Suppressor macrophage treated with lipopolysaccharide for 4 hours (primary cell): Measurements from ENCODE around the gene TRIM44.
A peak's percentile ranks its signal among the peaks of the same experiment; 100 is the strongest.

ENCODE experiments used
- DNase-seq: peaks from one replicate; pipeline ENCODE4 v3.0.0-alpha.2; 2020

TRIM44 gene

GRCh38 chr11:35662649-35663407 is at the start of gene TRIM44:
Gene TRIM44, plus strand, starts transcription at chr11:35662775. Its CDS starts 337 bp downstream, at chr11:35663112.
- DNase-seq, result peak; percentile 90

DNA sequence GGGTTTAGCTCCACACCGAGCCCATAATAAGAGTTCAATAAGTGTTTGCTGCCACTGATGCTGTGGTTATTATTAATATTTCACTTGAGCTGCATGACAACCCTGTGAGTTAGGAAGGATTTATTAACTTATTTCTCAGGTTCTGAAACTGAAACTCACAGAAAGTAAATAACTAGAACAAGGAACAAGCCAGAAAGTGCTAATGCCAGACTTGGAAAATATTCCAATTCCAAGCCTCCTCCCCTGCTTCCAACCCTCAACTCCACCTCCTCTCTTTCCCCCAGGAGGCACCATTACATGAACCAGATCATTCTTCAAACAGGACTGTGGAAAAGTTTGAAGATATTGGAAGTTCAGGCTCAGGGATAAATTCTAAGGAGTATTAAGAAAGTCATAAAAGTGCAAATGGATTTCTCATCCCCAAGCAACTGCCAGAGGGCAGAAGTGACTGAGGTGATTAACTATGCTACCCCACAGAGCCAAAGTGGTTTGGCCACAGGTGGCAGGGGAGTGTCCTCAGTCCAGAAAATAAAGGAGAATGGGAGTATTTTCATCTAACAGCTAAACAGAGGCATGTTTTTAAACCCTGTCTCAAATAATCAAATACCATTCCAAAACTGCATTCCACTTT is 47.5 kb upstream of the TRIM44 start:
- DNase-seq, result no peak

DNA sequence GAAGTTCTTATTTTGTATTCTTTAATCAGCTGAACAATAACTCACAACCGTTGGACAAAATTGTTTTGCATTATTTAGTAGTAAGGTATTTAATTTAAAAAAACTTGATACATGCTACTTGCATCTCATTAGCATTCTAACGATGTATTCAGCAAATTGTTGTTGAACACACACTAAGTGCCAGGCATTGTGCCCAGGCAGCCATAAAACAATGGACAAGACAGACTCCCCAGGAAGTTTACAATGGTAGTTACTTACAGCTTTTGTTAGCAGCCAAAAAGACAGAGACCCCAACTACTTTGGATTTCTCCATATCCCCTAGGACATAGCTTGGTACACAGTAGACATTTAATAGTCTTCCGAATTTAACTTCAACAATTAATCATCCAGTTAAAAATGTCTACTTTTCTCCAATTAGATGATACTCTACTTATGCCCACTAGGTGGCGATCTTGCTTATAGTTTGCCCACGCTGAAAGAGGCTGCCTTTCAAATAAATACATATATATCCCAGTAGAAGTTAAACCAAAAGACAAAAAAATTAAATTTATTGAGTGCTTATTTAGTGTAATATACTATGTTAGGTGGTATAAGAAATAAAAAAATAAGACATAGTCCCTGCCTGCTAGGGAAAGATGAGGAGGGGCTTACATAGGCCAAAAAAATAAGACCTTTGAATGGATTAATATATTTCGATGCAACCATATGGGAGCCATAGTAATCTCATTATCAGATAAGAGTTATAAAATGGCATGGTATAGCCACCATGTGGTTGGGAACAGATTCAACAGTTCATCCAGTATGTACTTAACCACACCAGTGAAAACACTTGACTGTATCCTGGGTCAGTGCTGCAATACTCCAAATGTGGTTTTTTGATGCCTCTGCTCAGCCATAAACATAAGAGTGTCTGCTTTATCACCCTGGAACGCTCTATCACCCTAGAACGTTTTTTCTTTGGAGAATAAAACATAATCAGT is 46.4 kb upstream of the TRIM44 start:
- peak; percentile 75 for DNase-seq

DNA sequence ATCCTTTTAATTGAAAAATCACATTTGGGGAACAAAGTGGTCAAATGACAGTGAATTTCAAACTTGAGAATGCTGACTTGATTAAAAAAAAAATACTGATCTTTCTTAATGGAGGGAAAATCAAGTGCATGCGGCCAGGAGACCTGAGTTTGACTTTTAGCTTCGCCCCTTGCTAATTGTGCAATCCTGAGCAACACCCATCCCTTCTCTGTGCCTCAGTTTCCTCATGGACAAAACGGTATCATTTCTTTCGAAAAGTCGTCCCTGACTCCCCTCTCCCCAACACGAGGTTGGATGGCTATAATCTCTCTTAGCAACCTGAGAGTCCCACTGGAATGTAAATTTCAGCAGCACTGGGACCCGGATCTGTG is 45.3 kb upstream of the TRIM44 start:
- DNase-seq, result no peak

DNA sequence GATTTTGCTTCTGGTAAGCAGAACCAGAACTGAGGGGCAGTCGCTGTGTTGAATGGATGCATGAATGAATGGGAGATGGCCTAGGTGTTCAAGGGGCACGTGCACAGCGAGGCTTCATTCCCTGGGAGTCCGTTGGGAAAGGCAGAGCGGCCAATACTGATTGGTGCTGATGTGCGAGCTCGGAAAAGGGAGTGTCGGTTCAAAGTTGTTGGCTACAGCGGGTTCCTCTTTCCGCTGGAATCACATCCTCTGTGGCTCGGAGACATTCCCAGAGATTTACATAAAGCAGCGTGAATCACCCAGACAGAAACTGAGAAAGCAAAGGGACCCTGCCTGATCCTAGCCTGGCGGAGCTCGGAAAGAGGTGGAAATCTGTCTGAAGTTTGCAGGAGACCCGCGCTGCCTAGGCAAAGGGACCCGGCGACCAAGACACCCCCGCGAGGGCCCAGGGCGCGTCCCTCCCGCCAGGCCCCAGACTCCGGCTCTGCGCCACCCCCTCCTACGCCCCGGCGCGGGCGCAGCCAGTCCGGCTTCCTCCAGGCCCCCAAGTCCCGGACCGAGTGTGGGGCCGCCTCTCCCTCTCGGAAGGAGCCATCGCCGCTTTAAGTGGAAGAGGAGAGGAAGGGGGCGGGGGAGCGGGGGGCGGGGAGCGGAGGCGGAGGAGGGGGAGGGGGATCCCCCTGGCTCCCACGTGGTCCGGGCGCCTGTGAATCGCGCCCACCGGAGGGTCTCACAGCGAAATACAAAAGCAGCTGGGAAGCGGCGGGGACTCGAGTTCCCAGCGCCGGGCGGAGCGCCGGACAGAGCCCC is 44.7 kb upstream of the TRIM44 start, which contains the start of gene FJX1:
FJX1 (plus strand) TSS at position 774 of the 810 bp plus-strand sequence. CDS start 177 bp downstream, outside the sequence.
- DNase-seq, result peak; percentile 91

- DNase-seq, result peak; percentile 42
Measured at GRCh38 chr11:35618497-35619115, 44.0 kb upstream of the TRIM44 start.

GRCh38 chr11:35619116-35619854 is 43.3 kb upstream of the TRIM44 start:
- peak; percentile 35 for DNase-seq

DNA sequence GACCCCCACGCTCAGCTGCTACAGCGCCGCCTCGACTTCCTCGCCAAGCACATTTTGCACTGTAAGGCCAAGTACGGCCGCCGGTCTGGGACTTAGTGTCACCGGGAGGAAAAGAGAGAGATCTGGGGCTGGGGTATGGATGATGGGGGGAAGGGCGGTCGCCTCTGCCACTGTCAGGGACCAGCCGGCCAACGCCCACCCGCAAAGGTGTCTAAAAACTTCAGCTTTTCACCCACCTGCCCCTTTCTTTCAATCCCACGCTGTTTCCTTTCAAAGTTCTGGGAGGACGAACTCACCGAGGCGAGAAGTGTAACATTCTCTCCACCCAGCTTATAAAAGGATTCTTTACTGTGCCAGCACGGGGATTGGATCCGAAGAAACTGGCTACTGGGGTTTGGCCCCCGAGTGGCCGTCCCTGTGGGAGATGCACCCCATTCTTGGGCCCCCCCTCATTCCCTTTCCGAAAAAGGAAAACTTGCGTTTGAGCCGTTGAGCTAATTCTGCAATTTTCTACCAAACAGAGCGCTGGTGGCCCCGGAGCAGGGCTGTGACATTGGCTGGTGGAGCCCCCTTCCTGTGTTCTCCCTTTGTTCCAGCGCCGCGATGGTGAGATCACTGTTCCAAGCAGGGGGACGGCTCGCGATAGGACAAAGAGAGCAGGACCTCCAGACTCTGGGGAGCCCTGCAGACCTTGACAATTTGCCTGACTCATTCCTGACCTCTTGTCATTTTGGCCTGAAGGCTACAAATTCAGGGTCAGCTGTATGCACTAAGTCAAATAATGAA is 42.5 kb upstream of the TRIM44 start:
- DNase-seq, result no peak

DNA sequence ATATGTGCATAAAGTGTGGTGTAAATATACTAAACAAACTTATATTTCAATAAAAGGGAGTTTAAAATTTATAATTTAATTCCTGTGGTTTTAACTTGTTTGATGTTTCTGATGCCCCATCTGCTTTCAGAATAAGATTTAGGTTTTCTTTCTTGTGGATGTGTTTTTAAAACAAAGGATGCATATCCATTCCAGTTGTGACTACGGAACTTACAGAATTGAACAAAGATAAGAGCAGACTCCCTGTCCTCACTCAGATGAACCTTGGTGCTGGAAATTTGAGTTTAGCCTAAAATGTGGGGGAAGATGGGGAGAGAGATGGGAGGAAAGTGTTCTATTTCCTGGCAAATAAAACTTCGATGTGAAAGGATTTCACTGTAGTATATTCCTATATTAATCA is 41.8 kb upstream of the TRIM44 start:
- DNase-seq, result no peak

DNA sequence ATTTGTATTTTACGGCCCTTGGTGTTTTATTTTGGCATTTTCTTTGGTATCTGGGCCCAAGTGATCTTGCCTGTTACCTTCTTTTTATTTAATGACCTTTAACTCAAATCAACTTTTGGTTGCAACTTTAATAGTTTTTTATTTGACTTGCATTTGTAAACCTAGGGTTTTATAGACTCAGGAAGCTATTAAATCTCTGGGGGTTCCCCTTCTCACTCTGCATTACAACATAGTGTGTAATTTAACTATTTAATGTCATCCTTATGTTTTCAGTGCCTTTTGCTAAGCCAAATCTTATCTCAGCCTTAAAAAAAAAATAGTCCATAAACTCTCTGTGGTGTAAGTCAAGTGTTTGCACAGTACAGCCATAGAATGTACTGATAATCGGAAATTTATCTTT is 41.0 kb upstream of the TRIM44 start:
- no peak for DNase-seq

GRCh38 chr11:35622070-35622469 is 40.5 kb upstream of the TRIM44 start:
- no peak for DNase-seq

- DNase-seq, result peak; percentile 67
Measured at GRCh38 chr11:35623621-35624168, 38.9 kb upstream of the TRIM44 start.

GRCh38 chr11:35624316-35624715 is 38.3 kb upstream of the TRIM44 start:
- peak; percentile 27 for DNase-seq

DNA sequence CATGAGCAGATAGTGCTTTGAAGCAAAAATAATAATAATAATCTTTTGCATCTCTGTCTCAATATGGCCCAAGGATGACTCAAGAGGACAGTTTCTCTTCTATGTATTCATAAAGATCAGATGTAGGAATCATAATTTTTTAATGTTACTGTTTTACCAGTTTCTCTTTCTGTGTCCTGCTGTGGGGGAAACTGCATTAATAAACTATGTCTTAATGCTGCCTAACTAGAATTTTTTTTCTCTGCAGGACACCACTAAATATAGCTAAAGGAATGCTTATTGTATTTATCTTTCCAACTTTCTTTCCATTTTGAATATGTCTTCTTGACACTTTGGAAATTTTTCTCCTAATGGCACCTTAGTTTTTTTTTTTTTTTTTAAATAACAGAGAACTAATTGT is 37.8 kb upstream of the TRIM44 start:
- DNase-seq, result peak; percentile 44

DNA sequence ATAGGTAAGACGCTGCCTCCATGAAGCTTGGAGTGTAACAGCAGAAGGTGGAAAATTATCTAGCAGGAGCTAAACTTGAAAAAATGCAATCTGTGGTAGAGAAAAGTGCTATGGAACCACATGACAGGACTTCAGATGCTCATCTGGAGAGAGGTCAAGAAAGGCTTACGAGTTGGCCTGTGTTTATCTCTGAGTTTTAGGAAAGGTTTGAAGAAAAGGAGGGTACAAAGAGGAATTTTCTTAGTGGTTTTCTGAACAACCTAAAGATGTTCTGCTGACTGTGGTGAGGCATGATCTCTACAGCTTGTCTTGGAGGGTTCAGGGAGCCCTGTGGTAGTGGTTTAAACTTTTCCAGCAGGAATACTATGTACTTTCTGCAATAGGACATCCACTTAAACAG is 36.1 kb upstream of the TRIM44 start:
- no peak for DNase-seq

DNA sequence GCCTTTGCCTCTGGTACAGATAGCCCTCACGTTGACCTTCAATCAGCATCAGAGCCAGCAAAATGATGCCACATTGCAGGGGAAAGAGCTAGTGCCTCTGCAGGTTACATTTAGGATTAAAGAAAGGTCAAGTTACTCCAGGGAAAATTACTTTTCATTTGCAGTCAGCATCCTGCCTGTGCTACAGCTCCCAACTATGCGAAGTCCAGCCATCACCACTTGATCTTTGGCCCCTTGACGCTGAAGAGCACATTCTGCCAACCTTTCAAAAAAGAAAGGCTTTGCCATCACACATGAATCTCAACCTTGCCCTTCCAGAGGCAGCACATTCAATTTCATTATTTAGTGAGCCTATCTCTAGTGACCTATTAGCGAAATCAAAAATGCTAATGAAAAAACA is 33.1 kb upstream of the TRIM44 start:
- no peak for DNase-seq

DNA sequence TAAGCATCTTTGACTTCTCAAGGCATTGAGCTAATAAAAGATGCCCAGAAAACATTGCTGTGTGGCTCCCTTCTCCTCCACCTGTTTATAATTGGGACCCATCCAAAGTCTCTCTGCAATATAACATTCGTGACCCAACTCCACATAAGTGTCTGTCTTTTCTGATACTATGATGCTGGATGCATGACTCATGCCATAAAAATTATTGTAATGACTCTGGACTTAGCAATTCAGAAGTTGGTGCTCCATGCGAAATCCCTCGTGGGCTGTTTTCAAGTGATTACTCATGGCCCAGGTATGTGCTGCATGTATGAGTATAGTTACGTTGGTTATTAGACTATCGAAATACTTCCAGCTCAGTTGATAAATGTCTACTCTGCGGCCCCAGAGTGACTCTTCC is 32.7 kb upstream of the TRIM44 start:
- no peak for DNase-seq

- DNase-seq, result no peak
Measured at GRCh38 chr11:35631891-35632290, 30.7 kb upstream of the TRIM44 start.

DNA sequence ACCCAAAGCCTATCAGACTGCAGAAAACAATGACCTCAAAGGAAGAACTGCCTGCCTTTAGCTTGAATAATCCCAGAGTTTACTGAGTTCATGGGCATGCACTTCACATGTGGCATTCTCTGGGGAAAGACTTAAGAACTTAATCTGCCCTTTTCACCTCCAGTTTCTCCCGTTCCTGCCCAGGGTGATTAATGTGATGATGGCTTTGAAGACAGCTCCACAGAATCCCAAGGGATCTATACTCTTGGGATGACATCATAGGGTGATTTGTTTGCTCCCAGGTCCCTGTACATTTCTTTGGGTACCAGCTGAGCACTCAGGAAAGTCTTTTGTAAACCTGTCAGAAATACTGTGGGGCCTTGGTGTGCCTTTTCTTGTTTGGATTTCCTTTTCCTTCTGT is 30.3 kb upstream of the TRIM44 start:
- no peak for DNase-seq

- no peak for DNase-seq
Measured at GRCh38 chr11:35633827-35634423, 28.6 kb upstream of the TRIM44 start.
